NK-92 (cell line): Measurements from ENCODE around the gene KRTAP9-1.
"Not testable (repeated sequence)": the region's sequence is repeated elsewhere in the genome, so short reads cannot be mapped to it uniquely, and the experiment has no call there.

ENCODE experiments used
- DNase-seq: peaks from one replicate; lab custom pipeline; 2025; ENCODE audit not compliant: unreplicated experiment; lab: John Stamatoyannopoulos, UW

Gene KRTAP9-1, protein sequence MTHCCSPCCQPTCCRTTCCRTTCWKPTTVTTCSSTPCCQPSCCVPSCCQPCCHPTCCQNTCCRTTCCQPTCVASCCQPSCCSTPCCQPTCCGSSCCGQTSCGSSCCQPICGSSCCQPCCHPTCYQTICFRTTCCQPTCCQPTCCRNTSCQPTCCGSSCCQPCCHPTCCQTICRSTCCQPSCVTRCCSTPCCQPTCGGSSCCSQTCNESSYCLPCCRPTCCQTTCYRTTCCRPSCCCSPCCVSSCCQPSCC

DNA sequence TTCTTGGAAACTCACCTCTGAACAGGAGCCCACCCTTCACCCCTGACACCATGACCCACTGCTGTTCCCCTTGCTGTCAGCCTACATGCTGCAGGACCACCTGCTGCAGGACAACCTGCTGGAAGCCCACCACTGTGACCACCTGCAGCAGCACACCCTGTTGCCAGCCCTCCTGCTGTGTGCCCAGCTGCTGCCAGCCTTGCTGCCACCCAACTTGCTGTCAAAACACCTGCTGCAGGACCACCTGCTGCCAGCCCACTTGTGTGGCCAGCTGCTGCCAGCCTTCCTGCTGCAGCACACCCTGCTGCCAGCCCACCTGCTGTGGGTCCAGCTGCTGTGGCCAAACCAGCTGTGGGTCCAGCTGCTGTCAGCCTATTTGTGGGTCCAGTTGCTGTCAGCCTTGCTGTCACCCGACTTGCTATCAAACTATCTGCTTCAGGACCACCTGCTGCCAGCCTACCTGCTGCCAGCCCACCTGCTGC, at the start of gene KRTAP9-1:
KRTAP9-1 (plus strand) TSS at position 51 of the 482 bp plus-strand sequence; CDS start at position 51, 0 bp downstream.
- not testable (repeated sequence) for DNase-seq

DNA sequence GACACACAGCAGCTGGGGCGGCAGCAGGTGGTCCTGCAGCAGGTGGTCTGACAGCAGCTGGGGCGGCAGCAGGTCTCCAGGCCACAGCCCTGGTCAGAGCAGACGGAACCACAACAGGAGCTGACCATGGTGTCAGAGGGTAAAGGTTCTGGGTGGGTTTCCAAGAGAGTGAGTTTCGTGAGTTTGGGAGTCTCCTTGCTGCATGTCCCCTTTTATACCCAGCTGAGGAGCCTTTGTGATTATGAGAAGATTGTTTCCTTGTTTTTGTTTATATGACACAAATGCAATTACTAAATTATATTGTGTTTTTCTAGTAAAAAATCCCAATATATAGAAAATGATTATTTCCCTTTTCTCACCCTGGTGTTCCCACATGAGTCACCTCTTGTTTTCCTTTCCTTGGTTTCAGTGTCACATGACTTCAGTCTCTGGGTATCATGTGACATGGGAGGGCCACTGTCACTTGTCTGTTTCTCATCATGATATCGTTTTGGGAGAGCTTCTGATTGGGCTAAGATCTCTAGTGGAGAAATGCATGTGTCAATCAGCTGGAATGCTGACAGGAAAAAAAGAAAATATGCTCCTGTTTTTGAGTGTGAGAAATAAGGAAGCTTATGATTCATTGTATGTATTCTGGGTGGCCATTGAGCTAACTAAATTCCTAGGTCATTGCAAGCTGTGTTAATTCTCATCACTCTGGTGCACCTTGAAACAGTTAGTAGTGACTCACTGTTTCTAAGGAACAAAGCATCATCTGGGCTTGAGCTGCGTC, 49.1 kb upstream of the KRTAP9-1 start, which contains the start of gene KRTAP4-6:
KRTAP4-6 (minus strand) TSS at position 185 of the 772 bp plus-strand sequence; CDS start at position 128, 57 bp downstream.
- DNase-seq, result no peak

DNA sequence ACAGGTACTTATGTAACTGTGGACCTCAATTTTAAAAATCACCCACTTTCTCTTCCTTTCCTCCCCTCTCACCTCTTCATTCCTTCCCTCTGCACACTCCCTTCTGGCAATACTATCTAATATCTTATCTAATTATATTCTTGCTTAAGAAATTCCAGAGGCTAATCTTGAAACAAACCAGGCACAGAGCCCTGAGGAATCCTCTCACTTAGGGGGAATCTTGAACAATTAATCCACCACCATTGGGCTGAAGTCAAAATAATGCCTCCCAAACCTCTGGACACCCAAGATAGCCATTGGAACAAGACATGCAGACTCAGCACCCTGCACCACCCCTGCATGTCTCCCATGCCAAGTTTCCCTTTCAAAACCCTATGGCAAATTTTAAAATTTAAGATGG, 48.3 kb upstream of the KRTAP9-1 start:
- no peak for DNase-seq

DNA sequence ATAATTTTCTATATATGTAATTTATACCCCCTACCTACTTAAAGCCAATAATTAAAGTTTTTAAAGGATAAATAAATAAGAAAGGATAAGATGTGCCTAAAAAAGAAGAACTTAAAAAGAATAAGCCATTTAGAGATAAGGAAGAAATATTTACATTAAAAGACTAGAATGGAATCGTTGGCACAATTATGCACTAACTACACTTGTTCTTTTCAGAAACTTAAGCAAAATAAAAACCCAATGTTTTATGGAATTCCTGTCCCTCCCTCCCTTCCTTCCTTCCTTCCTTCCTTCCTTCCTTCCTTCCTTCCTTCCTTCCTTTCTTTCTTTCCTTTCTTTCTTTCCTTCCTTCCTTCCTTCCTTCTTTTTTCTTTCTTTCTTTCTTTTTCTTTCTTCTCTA, 44.8 kb upstream of the KRTAP9-1 start:
- no peak for DNase-seq

DNA sequence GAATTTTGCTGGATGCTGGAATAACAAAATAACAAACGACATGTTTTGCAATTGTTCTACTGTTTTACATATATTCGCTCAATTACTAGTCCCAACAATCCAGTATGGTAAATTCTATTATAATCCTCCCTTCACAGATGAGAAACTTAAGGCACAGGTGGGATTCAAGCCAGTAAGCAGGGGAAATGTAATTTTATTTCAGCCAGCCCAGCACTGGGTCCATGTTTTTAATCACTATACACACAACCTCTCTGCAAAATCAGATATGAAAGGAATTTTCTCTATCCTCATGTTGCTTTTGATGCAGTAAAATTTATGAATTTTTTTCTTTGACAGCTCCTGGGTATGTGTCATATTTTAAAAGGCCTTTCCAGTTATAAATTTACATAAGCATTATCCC, 44.4 kb upstream of the KRTAP9-1 start:
- DNase-seq, result no peak

DNA sequence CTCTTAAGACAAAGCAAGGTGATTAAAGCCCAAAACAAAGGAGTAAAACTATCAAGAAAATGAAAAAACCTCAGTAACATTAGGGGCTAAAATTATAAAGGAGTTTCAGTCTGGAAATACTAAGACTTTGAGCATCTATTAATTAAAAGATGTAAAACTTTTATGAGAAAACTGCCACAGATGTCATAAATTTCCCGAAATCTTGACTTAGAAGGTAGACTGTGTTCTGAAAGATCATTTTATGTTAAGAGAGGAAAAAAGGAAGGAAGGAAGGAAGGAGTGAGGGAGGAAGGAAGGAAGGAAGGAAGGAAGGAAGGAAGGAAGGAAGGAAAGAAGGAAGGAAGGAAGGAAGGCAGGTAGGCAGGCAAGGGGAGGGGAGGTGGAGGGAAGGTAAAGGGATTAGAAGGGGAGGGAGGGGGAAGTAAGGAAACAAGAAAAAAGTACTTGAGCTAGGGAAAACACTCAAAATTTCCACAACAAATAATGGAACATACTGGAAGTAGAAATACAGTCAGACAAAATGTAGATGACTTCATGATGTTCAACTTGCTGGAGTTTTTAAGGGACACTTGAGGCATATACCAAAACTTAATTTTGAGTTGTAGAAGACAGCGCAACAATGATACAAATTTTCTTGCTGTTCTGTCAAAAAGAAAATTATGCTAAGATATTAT, 42.0 kb upstream of the KRTAP9-1 start:
- DNase-seq, result no peak

DNA sequence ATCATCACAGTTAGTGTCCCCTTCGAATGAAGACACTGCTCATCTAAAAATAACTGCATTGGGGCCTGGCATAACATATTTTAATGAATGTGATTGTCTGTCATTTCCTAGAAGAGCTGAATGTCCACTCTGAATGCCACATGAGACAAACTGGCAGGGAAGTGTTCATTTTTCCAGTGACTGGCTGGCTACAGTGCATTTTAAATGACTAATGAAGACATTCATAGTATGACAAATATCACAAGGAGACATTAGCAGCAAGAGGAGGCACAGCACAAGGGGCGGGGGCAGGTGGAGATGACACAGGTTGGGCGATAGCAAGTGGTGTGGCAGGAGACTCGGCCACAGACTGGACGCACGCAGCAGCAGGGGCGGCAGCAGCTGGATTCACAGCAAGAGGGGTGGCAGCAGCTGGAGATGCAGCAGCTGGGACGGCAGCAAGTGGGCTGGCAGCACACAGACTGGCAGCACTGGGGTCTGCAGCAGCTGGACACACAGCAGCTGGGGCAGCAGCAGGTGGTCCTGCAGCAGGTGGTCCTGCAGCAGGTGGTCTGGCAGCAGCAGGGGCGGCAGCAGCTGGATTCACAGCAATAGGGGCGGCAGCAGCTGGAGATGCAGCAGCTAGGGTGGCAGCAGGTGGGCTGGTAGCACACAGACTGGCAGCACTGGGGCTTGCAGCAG, 40.6 kb upstream of the KRTAP9-1 start:
- DNase-seq, result not testable (repeated sequence)

DNA sequence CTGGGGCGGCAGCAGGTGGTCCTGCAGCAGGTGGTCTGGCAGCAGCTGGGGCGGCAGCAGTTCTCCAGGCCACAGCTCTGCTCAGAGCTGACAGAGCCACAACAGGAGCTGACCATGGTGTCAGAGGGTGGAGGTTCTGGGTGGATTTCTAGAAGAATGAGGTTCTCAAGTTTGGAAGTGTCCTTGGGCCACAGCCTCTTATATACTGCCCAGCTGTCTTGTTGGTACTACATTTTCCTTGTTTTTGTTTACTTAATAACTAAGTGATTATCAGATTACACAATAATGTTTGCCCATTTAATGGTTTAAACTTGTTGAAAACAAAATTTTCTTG, 40.1 kb upstream of the KRTAP9-1 start, which contains the start of gene KRTAP4-5:
KRTAP4-5 (minus strand) TSS at position 174 of the 334 bp plus-strand sequence; CDS start at position 116, 58 bp downstream.
- no peak for DNase-seq

DNA sequence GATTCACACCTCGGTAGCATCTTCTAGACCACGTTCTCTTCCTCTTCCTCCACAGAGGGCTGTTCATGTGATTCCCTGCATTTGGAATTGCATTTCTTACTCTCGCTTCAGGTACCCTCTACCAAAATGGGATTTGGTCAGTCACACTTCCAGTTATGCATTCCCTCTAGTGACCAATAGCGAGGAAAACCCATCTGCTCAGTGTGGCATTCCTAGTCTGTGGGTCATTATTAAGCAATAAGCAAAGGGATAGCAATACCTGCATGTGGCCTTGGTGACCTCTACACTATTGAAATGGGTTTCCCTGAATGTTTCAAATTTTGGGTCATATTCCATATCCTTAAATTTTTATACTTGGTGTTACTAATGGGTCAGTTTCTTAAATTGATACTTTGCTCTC, 39.7 kb upstream of the KRTAP9-1 start:
- DNase-seq, result no peak

DNA sequence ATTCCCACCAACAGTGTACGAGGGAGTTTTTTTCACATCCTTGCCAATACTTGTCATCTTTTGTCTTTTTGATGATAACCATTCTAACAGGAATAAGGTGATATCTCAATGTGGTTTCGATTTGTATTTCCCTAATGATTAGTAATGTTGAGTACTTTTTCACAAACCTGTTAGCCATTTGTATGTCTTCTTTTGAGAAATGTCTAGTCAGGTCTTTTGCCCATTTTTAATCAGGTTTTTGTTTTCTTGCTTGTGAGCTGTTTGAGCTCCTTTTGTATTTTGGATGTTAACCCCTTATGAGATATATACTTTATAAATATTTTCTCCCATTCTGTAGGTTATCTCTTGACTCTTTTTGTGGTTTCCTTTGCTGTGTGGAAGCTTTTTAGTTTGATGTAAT, 38.2 kb upstream of the KRTAP9-1 start:
- DNase-seq, result no peak

DNA sequence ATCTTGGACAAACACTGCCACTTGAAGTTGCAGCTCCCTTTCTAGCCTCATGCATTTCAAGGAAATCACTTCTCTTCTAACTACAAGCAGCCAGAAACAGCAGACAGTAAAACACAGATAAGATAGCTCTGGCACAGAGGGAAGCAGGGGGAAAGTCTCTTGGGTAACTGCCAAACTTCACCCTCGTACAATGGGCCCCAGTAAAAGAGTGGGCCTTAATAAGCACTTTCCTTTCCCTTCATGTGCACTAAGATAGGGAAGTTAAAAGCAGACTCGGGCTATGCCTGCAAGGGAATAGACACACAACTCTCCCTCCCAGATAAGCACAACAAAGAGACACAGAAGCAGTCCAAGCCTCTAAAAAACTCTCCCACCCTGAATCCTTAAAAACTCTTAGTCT, 35.8 kb upstream of the KRTAP9-1 start:
- DNase-seq, result no peak

DNA sequence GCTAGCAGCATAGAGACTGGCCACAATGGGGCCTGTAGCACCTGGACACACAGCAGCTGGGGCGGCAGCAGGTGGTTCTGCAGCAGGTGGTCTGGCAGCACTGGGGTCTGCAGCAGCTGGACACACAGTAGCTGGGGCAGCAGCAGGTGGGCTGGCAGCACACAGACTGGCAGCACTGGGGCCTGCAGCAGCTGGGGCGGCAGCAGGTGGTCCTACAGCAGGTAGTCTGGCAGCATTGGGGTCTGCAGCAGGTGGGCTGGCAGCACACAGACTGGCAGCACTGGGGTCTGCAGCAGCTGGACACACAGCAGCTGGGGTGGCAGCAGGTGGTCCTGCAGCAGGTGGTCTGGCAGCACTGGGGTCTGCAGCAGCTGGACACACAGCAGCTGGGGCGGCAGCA, 29.5 kb upstream of the KRTAP9-1 start:
- not testable (repeated sequence) for DNase-seq

DNA sequence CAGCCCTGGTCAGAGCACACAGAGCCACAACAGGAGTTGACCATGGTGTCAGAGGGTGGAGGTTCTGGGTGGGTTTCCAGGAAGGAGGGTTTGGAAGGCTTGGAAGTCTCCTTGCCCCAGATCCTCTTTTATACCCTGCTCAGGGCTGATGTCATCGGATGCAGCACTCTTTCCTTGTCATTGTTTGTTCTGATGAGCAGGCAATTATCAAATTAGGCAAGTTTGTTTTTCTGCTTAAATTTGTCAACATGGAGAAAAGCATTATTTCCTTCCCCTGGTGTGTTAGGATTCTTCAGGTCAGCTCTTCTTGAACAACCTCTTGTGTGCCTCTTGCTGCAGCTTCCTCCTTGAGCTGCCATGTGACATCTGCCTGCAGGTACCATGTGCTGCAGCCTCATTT, 29.0 kb upstream of the KRTAP9-1 start, which contains the start of gene KRTAP4-4:
KRTAP4-4 (minus strand) TSS at position 101 of the 400 bp plus-strand sequence; CDS start at position 44, 57 bp downstream.
- DNase-seq, result no peak

DNA sequence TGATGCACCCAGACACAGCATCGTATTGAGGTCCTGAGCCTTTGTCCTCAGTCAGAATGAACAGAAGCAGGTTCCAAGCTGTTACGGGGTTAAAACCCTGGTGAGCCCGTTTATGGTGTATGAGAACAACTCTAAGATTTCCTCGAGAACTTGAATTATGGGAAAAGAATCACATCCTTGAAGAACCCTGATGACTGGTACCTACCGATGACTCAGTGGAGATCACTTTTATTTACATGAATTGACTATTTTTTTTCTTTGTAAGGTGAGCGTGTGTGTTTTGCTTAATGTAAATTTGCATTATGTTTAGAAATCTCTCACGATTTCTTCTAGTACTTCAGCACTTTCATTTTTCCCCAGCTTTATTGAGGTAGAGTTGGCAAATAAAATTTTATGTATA, 25.9 kb upstream of the KRTAP9-1 start:
- no peak for DNase-seq

DNA sequence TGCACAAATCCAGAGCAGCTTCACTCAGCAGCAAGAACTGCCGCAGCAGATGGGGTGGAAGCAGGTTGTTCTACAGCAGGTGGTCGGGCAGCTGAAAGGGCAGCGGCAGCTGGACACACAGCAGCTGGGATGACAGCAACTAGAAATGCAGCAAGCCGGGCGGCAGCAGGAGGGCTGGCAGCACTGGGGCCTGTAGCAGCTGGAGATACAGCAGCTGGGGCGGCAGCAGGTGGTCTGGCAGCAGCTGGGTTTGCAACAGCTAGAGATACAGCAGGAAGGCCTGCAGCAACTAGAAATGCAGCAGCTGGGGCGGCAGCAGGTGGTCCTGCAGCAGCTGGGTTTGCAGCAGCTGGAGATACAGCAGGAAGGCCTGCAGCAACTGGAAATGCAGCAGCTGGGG, 22.1 kb upstream of the KRTAP9-1 start:
- DNase-seq, result no peak

DNA sequence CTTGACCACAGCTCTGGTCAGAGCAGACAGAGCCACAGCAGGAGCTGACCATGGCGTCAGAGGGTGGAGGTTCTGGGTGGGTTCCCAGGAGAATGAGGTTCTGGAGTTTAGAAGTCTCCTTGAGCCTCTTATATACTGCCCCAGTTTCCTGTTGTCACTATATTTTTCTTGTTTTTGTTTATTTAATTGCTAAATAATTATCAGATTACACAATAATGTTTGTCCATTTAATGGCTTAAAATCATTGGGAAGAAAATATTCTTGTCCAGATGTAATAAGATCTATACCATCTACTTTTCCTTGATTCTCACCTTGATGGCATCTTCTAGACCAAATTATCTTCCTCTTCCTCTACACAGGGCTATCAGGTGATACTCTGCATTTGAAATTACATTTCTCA, 21.6 kb upstream of the KRTAP9-1 start, which contains the start of gene KRTAP4-3:
KRTAP4-3 (minus strand) TSS at position 101 of the 400 bp plus-strand sequence; CDS start at position 52, 49 bp downstream.
- DNase-seq, result no peak

DNA sequence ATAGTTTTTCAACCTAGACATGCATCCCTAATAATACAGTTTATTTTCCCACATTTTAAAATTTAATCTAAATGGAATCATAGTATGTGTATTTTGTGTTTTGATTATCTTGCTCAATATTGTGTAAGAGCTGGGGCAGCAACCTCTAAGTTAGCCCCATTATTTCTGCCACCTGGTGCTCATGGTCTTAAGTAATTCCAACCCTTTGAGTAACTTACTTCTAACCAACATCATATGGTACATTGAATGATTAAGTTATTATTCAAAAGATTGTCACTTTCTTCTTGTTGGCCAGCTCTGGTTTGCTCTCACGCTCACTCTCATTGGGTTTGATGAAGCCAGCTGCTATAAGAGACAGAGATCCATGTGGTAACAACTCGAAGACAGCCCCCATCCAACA, 17.8 kb upstream of the KRTAP9-1 start:
- DNase-seq, result no peak

DNA sequence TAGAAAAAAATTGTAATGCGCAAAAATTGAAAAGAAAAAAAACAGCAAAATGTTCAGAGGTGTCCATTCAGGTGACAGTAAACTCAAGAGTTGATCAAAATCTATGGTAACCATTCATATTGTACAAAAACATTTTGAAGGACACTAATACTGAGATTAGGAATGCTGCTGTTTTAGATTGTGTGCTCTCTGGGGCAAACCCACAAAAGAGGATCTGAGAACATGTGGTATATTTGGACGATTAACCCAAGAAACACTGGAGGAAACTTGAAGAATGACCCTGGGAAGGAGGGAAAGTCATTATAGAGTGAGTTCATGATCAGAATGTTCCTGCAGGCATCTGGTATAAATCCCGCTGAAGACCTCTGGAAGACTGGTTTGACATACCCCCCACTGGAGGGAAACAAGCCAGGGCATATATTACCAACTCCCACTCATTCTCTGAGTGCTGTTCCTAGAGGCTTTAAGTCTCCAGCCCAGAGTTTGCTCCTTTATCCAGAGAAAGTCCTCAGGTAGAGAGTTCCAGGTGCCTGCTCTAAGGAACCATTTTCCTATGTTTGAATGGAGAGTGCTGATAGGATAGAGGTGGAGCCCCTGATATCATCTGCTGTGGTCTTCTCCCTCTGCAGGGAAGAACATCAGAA, 12.8 kb upstream of the KRTAP9-1 start:
- no peak for DNase-seq

DNA sequence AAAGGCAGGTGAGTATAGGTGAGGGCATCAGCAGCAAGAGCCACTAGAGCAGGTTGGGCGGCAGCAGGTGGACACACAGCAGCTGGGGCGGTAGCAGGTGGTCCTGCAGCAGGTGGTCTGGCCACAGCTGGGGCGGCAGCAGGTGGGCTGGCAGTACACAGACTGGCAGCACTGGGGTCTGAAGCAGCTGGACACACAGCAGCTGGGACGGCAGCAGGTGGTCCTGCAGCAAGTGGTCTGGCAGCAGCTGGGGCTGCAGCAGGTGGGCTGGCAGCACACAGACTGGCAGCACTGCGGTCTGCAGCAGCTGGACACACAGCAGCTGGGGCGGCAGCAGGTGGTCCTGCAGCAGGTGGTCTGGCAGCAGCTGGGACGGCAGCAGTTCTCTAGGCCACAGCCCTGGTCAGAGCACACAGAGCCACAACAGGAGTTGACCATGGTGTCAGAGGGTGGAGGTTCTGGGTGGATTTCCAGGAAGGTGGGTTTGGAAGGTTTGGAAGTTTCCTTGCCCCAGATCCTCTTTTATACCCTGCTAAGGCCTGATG, 11.9 kb upstream of the KRTAP9-1 start, which contains the start of gene KRTAP4-2:
KRTAP4-2 (minus strand) TSS at position 495 of the 545 bp plus-strand sequence; CDS start at position 438, 57 bp downstream.
- no peak for DNase-seq

DNA sequence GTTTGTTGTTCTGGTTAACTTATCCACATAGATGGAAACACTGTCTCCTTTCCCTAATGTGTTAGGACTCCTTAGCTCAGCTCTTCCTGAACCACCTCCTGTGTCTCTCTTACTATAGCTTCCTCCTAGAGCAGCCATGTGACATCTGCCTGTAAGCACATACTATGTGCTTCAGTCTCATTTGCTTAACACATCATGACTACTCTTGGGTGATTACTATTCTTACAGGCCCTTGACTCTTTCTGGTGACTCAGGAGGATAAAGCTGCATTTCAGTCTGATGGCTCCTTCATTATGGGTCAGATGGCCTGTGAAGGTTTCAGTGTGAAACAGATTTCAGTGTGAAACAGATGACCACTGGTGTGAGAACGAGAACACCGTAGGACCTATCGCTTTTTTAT, 11.3 kb upstream of the KRTAP9-1 start:
- DNase-seq, result no peak
